ENCODE data around the gene PHGDH.
A peak's percentile ranks its signal among the peaks of the same experiment; 100 is the strongest.
"Not testable (repeated sequence)": the region's sequence is repeated elsewhere in the genome, so short reads cannot be mapped to it uniquely, and the experiment has no call there.

PHGDH gene

DNA sequence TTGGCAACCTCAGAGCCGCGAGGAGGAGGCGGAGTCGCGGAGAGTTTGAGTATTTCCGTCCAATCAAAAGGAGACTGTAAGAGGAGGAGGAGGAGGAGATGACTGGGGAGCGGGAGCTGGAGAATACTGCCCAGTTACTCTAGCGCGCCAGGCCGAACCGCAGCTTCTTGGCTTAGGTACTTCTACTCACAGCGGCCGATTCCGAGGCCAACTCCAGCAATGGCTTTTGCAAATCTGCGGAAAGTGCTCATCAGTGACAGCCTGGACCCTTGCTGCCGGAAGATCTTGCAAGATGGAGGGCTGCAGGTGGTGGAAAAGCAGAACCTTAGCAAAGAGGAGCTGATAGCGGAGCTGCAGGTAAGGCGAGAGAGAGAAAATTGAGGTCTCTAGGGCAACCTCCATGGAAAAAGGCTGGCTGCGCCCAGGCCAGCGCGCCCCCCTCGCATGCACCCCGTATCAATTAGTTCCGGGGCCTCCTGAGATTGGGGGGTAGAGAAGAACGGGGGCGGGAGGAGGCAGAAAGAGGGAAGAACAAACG lies at the start of gene PHGDH:
PHGDH (plus strand) TSS at position 131 of the 538 bp plus-strand sequence; CDS start at position 220, 89 bp downstream.
- DNase-seq: no peak

DNA sequence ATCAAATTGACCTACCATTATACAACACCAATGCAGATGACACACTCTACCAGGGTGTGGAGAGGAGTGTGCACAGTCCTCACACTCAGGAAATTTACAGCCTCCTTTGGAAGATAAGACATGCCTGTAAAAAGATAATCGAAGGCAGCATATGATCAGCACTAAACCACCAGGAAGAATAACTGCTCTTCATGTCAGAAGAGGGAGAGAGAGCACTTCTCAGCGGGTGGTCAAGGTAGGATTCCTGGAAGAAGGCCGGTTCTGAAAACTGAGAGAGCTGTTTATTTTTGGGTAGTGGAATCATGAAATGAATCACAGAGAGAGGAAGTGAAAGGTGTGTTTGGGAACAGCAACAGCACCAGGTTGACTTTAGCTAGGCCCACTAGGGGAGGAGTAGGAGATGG lies 49.7 kb upstream of the PHGDH start:
- DNase-seq: no peak

DNA sequence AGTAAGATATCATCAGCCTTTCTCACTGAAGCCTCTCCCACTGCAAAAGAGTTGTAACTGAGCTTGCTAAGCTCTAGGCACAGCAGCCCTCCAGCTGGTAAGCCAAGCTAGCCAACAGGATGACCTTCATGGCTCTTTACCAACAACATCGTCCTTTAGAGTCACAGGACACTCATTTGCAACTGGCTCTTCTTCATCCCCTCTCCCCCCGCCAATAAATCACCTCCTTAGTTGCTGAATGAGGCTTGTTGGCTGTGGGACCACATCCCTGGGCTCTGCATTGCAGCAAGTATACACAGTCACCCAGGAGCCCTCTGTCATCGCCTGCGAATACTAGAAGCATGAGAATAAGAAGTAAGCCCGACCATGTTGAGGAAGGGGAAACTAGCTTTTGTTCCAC lies 47.7 kb upstream of the PHGDH start:
- no peak for DNase-seq

DNA sequence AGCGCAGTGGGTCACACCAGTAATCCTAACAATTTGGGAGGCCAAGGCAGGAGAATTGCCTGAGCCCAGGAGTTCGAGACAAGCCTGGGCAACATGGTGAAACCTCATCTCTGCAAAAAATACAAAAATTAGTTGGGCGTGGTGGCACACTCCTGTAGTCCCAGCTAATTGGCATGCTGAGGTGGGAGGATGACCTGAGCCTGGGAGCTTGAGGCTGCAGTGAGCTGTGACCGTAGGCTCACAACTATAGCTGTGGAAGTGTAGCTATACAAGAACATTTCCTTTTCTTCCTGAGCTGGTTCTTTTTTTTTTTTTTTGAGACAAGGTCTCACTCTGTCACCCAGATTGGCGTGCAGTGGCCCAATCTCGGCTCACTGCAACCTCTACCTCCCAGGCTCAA lies 44.6 kb upstream of the PHGDH start:
- no peak for DNase-seq

DNA sequence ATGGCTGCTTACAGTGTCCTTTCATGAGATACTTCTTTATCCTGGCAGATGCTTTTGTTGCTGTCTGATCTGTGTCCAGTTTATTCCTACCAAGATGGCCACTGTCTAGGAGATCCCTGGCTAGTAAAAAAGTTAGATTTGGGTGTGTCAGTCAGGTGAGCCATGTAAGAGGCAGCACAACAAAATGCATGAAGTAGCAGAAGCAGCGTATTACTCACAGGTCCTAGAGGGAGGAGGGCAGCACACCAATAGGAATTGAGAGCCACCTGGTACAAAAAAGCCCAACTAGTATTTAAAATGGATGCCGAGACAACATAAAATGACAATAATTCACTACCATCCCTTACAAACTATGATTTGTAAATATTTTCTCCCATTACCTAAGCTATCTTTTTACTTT lies 40.8 kb upstream of the PHGDH start:
- DNase-seq: no peak

DNA sequence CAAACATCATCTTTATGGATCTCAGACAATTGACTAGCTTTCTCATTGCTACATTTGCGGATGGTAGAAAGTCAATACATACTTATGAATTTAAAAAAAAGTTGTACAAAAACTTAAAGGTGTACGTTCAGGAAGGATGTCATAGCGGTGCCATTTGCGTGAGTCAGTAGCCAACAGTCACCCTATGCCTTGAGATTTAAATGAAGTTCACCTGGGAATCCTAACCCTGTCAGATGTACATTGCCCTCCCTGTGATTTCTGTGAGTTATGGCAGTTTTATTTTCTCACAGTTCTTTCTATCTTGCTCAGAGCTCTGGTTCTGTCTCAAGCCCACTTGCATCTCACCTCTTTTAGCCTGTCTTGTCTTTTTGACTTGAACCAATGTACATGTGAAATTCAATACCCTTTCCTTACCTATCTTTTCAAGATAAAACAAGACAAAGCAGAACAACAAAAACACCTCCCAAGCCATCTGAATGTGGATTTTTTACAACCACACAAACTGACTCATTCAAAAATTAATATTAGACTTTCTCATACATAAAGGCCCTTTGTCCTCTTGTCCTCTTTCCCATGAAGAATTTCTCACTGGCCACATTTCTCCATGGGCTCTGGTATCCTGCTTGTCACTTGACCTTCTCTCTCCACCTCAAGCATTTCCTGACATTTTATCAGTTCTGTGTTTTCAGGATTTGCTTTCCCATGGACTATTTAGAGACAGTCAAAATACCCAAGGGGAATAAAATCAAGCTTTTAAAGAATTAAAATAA lies 38.4 kb upstream of the PHGDH start:
- no peak for DNase-seq

DNA sequence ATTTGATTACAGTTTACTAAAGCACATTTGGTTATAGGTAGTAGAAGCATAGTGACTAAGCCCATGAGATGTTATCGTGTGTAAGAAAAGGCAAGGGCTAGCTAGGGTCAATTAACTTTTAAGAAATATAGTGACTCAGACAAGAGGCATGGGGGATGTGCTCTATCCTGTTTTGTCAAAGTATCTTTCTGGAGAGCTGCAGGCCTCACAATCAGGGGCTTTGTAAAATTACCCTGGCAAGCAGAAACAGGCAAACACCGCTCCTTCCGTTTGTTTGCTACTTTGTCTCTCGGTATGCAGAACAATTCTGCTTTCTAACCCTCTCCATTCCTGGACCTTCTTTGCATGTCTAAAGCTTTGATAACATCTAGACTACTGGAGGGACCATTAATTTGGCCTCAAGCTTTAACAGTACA lies 37.6 kb upstream of the PHGDH start:
- DNase-seq: no peak

DNA sequence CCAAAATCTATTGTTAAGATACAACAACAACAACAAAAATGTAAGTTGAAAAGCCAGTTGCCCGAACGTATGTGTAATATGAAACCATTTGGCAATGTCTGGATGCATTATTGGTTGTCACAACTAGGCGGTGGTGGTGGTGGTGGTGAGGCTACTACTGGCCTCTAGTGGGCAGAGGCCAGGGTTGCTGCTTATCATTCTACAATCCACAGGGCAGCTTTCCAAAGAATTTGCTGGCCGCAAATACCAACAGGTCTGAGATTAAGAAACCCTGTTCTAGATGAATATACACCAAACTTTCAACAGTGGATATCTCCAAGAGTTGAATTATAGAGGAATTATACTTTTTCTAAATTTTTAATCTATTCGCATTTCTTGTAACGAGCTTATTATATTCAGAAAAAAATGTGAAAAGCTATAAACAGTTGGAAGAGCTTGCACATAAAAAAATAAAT lies 36.9 kb upstream of the PHGDH start:
- no peak for DNase-seq

DNA sequence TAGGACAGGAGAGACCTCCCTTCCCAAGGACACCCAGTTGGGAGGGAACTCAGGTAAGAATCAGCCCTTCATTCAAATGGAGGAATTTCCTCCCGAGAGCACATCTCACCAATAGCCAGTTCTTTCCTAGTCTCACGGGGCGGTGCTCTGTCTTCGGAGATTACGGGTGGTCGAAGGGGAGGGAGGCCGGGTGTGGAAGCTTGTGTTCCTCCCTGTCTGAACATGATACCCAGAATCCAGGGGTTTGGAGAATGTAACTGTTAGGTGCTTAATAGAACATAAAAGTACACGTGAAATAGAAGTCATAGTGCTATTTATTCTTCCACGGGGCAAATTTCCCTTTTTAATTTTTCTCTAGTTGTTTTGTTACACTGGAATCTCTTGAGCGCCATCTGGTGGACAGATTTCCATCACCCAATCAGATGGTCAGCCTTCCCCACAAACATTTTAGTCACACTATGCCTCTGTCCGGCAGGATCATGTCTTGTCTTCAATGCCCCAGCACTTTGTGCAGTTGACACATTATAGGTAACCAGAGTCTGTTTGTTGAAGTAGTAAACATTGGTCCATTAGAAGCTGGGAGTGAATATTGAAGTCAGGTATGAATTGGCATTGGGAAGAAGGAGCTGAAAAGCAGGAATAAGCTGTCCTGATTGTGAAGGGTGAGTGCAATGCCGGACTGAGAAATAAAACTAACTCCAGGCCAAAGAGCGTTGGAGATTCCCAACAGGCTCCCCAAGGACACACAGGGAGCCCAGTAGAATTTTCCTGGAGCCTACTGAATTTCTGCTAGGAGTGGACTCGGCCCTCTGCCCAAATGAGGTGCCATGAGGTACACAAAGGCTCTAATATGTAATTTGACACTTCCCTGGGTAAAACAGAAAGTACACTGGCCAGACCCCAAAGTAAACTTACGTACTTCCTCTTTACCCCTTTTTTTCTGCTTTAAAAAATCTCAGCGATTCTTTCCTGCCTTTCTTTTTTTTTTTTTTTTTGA lies 36.1 kb upstream of the PHGDH start:
- peak; percentile 6 for DNase-seq

DNA sequence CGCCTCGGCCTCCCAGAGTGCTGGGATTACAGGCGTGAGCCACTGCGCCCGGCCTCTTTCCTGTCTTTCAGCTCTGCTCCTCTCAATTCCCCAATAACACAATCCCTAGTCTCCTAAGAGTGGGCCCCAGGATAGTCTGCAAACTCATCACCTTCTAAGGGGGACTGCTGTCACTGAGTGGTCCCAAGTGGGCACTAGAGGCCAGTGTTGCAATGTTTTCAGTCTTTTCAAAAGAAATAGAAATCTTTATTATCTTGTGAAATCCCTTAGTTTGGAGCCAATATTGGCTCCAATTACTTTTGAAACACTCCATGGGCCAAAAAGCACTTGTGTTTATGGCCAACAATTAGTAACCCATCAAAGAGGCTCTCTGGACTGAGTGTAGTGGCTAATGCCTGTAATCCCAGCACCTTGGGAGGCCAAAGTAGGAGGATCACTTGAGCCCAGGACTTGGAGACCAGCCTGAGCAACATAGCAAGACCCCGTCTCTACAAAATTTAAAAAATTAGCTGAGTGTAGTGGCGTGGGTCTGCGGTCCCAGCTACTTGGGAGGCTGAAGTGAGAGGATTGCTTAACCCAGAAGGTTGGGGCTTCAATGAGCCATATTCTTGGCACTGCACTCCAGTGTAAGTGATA lies 35.0 kb upstream of the PHGDH start:
- DNase-seq: no peak

DNA sequence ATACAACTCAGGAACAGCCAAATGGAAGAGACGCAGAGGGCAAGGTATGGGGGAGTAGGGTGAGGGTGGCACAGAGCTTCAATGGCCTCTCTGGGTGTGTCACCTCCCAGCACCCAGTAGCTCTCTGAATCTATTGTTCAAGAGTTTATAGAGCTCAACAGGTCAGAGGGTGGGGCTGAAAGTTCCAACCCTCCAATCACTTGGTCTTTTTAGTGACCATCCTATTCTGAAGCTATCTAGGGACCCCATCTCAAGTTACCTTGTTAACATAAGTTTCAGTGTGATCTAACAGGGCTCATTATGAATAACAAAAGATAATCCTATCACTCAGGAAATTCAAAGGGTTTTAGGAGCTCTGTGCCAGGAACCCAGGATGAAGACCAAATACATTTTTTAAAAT lies 32.5 kb upstream of the PHGDH start:
- no peak for DNase-seq

DNA sequence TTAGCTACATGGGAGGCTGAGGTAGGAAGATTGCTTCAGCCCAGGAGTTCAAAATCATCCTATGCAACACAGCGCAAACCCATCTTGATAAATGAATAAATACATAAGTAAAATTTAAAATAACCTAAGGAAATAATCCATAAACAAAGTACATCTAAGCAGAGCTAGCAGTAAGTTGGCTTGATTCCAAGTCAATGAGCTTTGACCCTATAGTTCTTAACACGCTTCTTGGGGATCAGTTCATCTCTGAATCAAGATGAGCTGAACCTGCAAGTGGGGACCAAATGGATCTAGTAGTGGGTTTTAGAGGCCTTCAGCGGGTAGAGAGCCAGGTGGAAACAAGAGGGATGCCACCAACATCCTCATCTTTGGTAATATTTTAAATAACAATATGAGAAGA lies 31.5 kb upstream of the PHGDH start:
- DNase-seq: no peak

DNA sequence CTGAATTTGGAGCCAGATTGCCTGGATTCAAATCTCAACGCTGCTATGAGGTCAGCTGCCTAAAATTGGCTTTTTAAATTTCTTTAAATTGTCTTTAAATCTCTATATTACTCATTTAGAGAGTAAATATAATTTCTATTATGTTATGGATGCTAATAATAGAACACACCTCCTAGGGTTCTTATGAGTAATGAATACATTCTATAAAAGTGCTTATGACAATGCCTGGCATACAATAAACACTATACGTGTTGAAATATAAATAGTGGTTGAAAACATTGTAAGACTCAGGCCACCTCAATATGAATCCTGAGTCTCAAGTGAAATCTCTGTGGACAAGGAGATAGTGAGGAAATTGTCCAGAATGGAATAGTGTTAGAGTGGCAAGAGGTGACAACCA lies 31.0 kb upstream of the PHGDH start:
- no peak for DNase-seq

DNA sequence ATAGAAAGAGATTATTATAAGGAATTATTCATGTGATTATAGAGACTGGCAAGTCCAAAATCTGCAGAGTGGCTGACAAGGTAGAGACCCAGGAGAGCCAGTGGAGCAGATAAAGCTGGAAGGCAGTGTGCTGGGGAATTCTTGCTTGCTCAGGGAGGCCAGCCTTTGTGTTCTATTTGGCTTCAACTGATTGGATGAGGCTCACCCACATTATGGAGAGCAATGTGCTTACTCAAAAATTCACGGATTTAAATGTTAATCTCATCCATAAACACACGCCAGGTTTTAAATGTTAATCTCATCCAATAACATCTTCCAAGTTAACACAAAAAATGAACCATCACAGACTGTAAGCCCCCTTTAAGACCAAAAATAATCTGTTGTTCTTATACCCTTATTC lies 30.2 kb upstream of the PHGDH start:
- DNase-seq: no peak

DNA sequence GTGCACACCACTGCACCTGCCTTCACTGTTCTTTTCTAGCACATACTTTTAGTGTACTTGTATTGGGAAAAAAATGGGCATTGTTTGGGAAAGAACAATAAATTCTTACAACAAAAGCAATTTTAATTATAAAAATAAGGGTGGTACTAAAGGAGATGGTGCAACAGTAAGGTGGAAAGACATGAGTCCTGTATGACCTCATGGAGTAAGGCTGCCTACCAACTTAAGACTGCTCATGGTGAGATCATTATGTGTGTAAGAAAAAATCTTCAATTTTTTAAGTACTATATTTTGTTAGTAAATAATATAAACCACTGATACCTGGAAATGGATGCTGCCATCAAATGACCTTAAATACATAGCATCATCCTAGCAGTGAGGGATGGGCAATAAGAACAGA lies 29.6 kb upstream of the PHGDH start:
- no peak for DNase-seq

DNA sequence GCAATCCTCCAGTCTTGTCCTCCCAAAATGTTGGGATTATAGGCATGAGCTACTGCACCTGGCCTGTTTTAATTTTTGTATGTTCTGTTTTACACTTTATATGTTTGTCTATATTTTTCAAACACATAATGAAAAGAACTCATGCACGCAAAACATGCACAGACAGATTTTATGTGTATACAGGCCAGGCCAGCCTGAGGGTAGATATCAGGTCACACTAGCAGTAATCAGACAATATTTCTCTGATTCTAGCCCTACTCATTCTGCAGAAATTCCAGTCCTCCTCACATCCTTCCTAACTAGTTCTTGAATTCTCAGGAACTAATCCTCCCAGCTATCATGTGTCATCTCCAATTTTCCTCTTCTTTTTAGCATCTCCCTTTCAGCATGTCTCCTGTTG lies 27.8 kb upstream of the PHGDH start:
- no peak for DNase-seq

DNA sequence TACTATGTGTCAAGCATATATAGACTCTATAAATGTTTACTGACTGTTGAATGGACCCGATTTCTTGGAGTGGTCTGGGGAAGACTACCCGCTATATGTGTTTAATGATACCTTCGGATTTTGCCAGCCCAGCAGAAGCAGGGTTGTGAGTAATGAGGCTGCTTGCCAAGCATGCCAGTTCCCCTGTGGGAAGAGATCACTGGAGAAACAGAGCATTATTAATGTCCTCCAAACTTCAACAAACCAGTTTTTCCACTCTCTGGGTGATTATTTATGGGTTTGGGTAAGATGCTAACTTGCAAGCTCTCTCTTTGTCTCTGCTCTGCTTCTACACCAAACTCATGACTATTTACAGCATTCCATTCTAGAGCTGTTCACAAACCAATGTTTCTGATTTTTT lies 25.1 kb upstream of the PHGDH start:
- DNase-seq: no peak

DNA sequence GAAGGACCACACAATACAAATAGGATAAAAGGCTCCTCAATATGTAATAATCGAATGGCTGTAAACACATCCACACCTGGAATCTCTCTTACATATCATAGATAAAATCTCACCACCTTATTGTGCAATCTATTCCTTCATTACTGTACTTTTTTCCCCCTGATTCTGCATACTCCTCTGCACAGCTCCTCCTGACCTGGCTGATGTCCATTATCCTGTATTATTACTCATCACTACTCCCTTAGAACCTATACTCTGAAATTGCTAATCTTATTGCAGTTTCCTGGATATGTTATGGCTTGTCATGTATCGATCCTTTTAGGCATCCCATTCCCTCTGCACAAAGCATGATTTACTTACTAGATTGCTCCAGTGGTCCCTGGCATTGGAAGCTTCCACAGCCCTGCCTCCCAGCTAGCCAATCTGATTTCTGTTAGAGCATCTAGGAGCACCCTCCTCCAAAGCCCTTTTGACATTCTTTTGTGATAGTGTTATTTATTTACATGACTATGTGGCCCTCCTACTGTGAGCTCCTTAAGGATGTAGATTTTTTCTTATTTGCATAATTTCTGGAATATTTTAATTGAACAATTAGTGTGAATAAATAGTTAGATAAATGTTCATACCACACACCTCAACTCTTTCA lies 24.2 kb upstream of the PHGDH start:
- no peak for DNase-seq

DNA sequence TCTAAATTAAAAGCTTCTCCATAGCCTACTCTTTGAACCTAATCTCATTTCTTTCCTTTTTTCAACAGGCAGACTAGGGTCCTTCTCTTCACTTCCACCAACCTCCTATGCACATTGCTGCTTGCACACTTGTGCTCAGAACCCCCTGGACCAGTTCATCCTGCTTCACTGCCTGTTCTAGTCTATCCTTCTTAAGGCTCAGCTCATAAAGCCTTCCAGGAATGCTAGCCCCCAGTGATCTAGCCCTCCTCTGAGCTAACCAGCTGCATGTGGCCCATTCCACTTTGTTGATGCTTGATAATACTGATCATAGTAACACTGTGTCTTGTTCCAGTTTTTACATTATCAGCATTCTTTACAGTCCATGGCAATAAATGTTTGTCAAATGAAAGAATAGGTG lies 22.9 kb upstream of the PHGDH start:
- DNase-seq: no peak

DNA sequence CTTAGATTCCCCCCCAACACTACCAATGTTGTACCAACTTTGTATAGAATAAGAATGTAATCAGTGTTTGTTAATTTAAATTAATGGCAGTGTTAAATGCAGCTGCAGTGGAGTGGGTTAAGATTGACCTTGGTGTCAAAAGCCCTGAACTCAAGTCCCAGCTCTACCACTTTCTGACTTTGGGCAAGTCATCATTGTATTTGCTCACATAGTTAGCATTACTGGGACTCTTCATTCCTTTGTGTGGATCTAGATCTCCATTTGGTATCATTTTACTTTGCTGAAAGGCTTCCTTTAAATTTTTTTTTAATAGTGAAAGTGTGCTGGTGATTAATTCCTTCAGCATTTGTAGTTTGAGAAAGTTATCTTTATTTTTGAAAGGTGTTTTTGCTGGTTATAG lies 22.2 kb upstream of the PHGDH start:
- no peak for DNase-seq

DNA sequence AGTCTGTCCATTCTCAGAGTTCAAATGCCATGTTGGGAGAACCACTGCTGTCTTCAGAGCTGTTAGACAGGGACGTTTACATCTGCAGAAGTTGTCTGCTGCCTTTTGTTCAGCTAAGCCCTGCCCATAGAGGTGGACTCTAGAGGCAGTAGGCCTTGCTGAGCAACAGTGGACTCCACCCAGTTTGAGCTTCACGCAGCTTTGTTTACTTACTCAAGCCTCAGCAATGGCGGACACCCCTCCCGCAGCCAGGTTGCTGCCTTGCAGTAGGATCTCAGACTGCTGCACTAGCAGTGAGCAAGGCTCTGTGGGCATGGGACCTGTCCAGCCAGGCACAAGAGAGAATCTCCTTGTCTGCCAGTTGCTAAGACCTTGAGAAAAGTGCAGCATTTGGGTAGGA lies 14.9 kb upstream of the PHGDH start:
- DNase-seq: not testable (repeated sequence)

DNA sequence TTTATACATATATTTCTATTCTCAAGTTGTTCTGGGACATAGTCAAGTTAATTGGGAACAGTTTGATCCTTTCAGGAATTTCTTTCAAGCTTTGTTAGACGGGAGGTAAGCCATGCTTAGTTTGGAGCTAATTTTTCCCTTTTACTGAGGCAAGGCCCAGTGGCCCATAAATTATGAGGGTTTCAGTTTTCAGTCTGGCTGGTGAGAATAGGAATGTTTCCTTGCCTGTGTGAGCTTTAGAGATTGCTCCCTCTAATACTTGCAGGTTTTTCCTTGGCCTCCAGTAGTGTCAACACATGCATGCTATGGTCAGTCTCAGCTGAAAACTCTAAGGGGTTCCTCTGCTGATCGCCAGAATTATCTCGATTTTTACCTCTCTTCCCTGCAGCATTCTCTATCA lies 14.1 kb upstream of the PHGDH start:
- DNase-seq: no peak

DNA sequence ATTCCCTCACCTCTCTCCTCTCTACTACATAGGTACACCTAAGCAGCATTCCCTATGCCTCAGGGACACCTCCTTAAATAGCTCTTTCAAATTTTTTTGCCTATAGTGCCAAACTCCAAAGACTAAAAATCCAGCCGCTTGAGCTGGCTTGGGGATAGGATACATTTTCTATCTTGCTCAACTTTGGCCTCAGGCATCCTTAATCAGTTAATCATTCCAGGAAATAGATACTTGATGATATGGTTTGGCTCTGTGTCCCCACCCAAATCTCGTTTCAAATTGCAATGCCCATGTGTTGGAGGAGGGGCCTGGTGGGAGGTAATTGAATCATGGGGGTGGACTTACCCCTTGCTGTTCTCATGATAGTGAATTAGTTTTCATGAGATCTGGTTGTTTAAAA lies 11.4 kb upstream of the PHGDH start:
- DNase-seq: no peak

Data from NK-92 treated with Interleukin-12 subunit alpha and Interleukin-12 subunit beta, amount 100 ng/mL, for 24 hours (cell line).